Osteoblast (primary cell): Measurements from ENCODE around the gene RTEL1. TPM values are rescaled to one million over a fixed set of nuclear protein-coding genes. Genes with fewer than 3 reads are reported as not detected.
"Not testable (repeated sequence)": the region's sequence is repeated elsewhere in the genome, so short reads cannot be mapped to it uniquely, and the experiment has no call there.

Experiments
- DNase-seq: peaks from one replicate; pipeline ENCODE4 v3.0.0; 2011; ENCODE audit warnings: low spot score, mixed read lengths; ENCODE audit not compliant: insufficient read length; ENCODE audit errors: missing footprints
- H2AFZ ChIP-seq: 2 replicates; pipeline ENCODE4 v1.6.0; 2011; ENCODE audit warnings: mild to moderate bottlenecking, low read length
- H3K27ac ChIP-seq: 2 replicates; pipeline ENCODE4 v1.5.1; 2011; ENCODE audit warnings: mild to moderate bottlenecking, low read depth, low read length, moderate library complexity
- H3K27me3 ChIP-seq: 2 replicates; pipeline ENCODE4 v1.6.0; 2012; ENCODE audit warnings: mild to moderate bottlenecking, control low read depth, inconsistent platforms, low read length, moderate library complexity; ENCODE audit not compliant: insufficient read depth
- H3K36me3 ChIP-seq: 2 replicates; pipeline ENCODE4 v1.5.1; 2011; ENCODE audit warnings: mild to moderate bottlenecking, low read length, control low read depth, moderate library complexity; ENCODE audit not compliant: insufficient read depth
- H3K4me1 ChIP-seq: 2 replicates; pipeline ENCODE4 v1.5.1; 2011; ENCODE audit warnings: mild to moderate bottlenecking, low read length, control low read depth, moderate library complexity; ENCODE audit not compliant: insufficient read depth
- H3K4me2 ChIP-seq: 2 replicates; pipeline ENCODE4 v1.6.0; 2011; ENCODE audit warnings: mild to moderate bottlenecking, low read length; ENCODE audit not compliant: insufficient read depth
- H3K4me3 ChIP-seq: fragments of 200-600 bp; sonication (generic); 3 replicates; pipeline ENCODE4 v1.5.1; 2012; ENCODE audit warnings: mild to moderate bottlenecking, low read length, inconsistent platforms; ENCODE audit not compliant: insufficient read depth
- H3K79me2 ChIP-seq: 2 replicates; pipeline ENCODE4 v1.6.0; 2012; ENCODE audit warnings: mild to moderate bottlenecking, low read length, control low read depth, inconsistent platforms; ENCODE audit not compliant: insufficient read depth
- H3K9me3 ChIP-seq: 2 replicates; pipeline ENCODE4 v1.5.1; 2011; ENCODE audit warnings: low read depth, low read length, control low read depth
- H4K20me1 ChIP-seq: 2 replicates; pipeline ENCODE4 v1.6.0; 2012; ENCODE audit warnings: mild to moderate bottlenecking, low read length, control low read depth; ENCODE audit not compliant: insufficient read depth
- total RNA-seq: library from RNA; depleted of rRNA; stranded (reverse); fragments of >200 nt; gene quantifications from 2 replicates; pipeline ENCODE4 v1.2.3, GENCODE V29; 2012
- TF ChIP-seq, protein P1 (sequence below): IDR thresholded peaks from 2 replicates; pipeline ENCODE4 v1.5.1; 2011; ENCODE audit warnings: mild to moderate bottlenecking, low read depth, low read length, moderate library complexity; ENCODE audit errors: extremely low read depth

RTEL1 gene
- total RNA-seq, 1 donor = 10.9 TPM

DNA sequence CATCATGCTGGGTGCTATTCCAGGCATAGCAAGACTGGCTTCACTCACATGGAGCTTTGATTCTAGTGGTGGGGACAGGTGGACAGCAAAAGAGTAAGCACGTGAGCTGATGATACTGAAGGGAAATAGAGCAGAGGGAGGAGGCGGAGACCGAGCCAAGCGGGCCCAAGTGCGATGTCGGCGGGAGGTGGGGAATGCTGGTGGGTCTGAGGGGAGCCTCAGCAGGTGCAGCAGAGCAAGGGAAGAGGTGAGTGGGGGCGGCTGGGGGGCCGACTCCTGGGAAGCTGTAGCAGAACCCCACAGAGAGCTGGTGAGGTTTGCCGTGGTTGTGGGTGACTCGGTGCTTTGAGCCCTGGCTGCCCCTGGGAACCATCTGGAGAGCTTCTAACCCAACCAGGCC is 10.2 kb downstream of the RTEL1 start:
- H3K4me3 ChIP-seq = no peak overlapping the region
- H4K20me1 ChIP-seq = no peaks in the 10 kb centered on the region
- DNase-seq = no peak
- no peaks in the 10 kb centered on the region for H3K27me3 ChIP-seq
- peaks cover 13% of the 10 kb centered on the region for H3K79me2 ChIP-seq
- H3K27ac ChIP-seq = no peak overlapping the region
- no peaks in the 10 kb centered on the region for H3K4me1 ChIP-seq
- H3K9me3 ChIP-seq = no peaks in the 10 kb centered on the region
- H2AFZ ChIP-seq = no peak overlapping the region
- TF ChIP-seq, protein P1, sequence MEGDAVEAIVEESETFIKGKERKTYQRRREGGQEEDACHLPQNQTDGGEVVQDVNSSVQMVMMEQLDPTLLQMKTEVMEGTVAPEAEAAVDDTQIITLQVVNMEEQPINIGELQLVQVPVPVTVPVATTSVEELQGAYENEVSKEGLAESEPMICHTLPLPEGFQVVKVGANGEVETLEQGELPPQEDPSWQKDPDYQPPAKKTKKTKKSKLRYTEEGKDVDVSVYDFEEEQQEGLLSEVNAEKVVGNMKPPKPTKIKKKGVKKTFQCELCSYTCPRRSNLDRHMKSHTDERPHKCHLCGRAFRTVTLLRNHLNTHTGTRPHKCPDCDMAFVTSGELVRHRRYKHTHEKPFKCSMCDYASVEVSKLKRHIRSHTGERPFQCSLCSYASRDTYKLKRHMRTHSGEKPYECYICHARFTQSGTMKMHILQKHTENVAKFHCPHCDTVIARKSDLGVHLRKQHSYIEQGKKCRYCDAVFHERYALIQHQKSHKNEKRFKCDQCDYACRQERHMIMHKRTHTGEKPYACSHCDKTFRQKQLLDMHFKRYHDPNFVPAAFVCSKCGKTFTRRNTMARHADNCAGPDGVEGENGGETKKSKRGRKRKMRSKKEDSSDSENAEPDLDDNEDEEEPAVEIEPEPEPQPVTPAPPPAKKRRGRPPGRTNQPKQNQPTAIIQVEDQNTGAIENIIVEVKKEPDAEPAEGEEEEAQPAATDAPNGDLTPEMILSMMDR = no peak
- no peak overlapping the region for H3K4me2 ChIP-seq
- H3K36me3 ChIP-seq = peaks cover 31% of the 10 kb centered on the region

DNA sequence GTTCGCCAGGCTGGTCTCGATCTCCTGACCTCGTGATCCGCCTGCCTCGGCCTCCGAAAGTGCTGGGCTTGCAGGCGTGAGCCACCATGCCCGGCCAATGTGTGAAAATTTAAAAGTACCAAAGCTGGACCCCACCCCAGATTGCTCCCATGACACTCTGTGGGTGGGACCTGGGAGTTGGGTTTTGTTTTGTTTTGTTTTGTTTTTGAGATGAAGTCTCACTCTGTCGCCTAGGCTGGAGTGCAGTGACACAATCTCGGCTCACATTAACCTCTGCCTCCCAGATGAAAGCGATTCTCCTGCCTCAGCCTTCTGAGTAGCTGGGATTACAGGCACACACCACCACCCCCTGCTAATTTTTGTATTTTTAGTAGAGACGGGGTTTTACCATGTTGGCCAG is 13.6 kb downstream of the RTEL1 start:
- not testable (repeated sequence) for H3K27ac ChIP-seq, H2AFZ ChIP-seq

DNA sequence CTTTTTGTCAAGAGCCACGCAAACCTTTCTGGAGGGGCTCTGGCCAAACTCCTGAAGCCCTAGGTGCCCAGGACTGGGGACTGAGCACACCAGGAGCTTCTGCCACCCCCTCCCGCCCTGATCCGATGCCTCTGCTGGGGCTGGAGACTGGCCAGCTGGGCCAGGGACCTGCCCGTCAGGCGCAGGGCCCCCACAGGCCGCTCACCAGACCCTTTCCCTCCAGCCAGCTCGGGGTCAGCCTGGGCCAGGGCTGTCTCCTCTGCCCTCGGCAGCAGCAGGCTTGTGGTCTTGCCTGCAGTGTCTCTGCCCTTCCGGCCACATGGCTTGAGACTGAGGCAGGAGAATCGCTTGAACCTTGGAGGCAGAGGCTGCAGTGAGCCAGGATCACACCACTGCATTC is 14.6 kb downstream of the RTEL1 start:
- Histone ChIP-seq H3K4me2 (no peak overlapping the region), H3K4me3 (no peak overlapping the region), H4K20me1 (no peaks in the 10 kb centered on the region), H3K9me3 (no peaks in the 10 kb centered on the region), H3K27me3 (no peaks in the 10 kb centered on the region), H3K36me3 (peaks cover 40% of the 10 kb centered on the region), H3K79me2 (no peaks in the 10 kb centered on the region), H3K27ac (no peak overlapping the region), H3K4me1 (no peaks in the 10 kb centered on the region), H2AFZ (no peak overlapping the region)
- TF ChIP-seq, protein P1 = no peak
- DNase-seq = no peak

More for the DNA sequence above, 13.6 kb downstream of the RTEL1 start:
- H3K4me1 ChIP-seq, H4K20me1 ChIP-seq, H3K4me3 ChIP-seq, DNase-seq, H3K4me2 ChIP-seq, H3K79me2 ChIP-seq, H3K27me3 ChIP-seq, H3K9me3 ChIP-seq: not testable (repeated sequence)
- peaks cover 40% of the 10 kb centered on the region for H3K36me3 ChIP-seq

DNA sequence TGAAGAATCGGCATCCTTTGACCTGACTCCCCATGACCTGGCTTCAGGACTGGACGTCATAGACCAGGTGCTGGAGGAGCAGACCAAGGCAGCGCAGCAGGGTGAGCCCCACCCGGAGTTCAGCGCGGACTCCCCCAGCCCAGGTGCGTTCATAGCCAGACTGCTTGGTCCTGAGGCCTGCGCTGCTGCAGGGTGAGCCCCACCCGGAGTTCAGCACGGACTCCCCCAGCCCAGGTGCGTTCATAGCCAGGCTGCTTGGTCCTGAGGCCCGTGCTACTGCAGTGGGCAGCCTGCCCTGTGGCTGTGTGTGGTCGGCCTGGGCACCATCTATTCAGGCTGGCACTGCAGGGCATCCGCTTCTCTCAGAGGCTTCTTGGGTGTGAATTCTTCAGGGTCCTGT is 15.8 kb downstream of the RTEL1 start:
- Histone ChIP-seq H3K9me3 (no peaks in the 10 kb centered on the region), H4K20me1 (no peaks in the 10 kb centered on the region), H3K4me2 (no peak overlapping the region), H3K79me2 (no peaks in the 10 kb centered on the region), H3K36me3 (peaks cover 44% of the 10 kb centered on the region), H2AFZ (no peak overlapping the region), H3K27ac (no peak overlapping the region), H3K4me1 (no peaks in the 10 kb centered on the region), H3K27me3 (no peaks in the 10 kb centered on the region), H3K4me3 (no peak overlapping the region)
- TF ChIP-seq, protein P1 = no peak
- DNase-seq = peak; percentile 60
